WTC11 (cell line): ENCODE data around the gene IL1RAPL1. TPM values are rescaled to one million over a fixed set of nuclear protein-coding genes. Genes with fewer than 3 reads are reported as not detected.

Experiments used
- ATAC-seq: fragments of 200-7000 bp; cut with Tn5 transposase; 2 replicates; pipeline ENCODE4 v1.10.0; 2021; ENCODE audit warnings: mild to moderate bottlenecking, moderate library complexity
- CTCF ChIA-PET: fragments of 300-600 bp; sonication (Branson Sonifier 250); formaldehyde crosslinking; loops from one replicate; lab custom pipeline; 2021; ENCODE audit warnings: antibody characterized with exemption; lab: Charles Lee
- POLR2A ChIA-PET: fragments of 350-600 bp; sonication (Branson Sonifier 250); formaldehyde crosslinking; loops from one replicate; lab custom pipeline; 2021; ENCODE audit warnings: antibody characterized with exemption; lab: Charles Lee
- DNase-seq: peaks from one replicate; pipeline ENCODE4 v3.0.0; 2021; ENCODE audit warnings: low spot score
- H3K27ac Mint-ChIP-seq: 2 replicates; pipeline ENCODE4 v1.8.0; 2021; ENCODE audit warnings: mixed read lengths
- H3K27me3 Mint-ChIP-seq: 2 replicates; pipeline ENCODE4 v1.8.0; 2021; ENCODE audit warnings: low read depth, mild to moderate bottlenecking, moderate library complexity, mixed read lengths
- H3K36me3 Mint-ChIP-seq: 2 replicates; pipeline ENCODE4 v1.8.0; 2021; ENCODE audit warnings: mixed read lengths
- H3K4me1 Mint-ChIP-seq: 2 replicates; pipeline ENCODE4 v1.8.0; 2022; ENCODE audit warnings: mixed read lengths
- H3K4me3 Mint-ChIP-seq: 2 replicates; pipeline ENCODE4 v1.8.0; 2021; ENCODE audit warnings: mild to moderate bottlenecking, moderate library complexity, mixed read lengths
- H3K9me3 Mint-ChIP-seq: 2 replicates; pipeline ENCODE4 v1.8.0; 2021; ENCODE audit warnings: mixed read lengths
- CBFB ChIP-seq: sonication (generic); formaldehyde crosslinking; IDR thresholded peaks from 2 replicates; pipeline ENCODE4 v1.8.1; 2022; ENCODE audit warnings: mild to moderate bottlenecking, low read depth, missing genetic modification reagents
- CREB1 ChIP-seq: sonication (generic); formaldehyde crosslinking; IDR thresholded peaks from 2 replicates; pipeline ENCODE4 v1.8.0; 2023; ENCODE audit warnings: mild to moderate bottlenecking, missing genetic modification reagents
- ELF4 ChIP-seq: sonication (generic); formaldehyde crosslinking; IDR thresholded peaks from 2 replicates; pipeline ENCODE4 v1.8.1; 2022; ENCODE audit warnings: low read depth, mild to moderate bottlenecking, moderate library complexity, missing genetic modification reagents
- ETV6 ChIP-seq: sonication (generic); formaldehyde crosslinking; IDR thresholded peaks from 2 replicates; pipeline ENCODE4 v1.8.1; 2022; ENCODE audit warnings: mild to moderate bottlenecking, missing genetic modification reagents
- FOXJ3 ChIP-seq: sonication (generic); formaldehyde crosslinking; IDR thresholded peaks from 2 replicates; pipeline ENCODE4 v1.9.0; 2021; ENCODE audit warnings: missing genetic modification reagents, mild to moderate bottlenecking, borderline replicate concordance
- FOXK1 ChIP-seq: sonication (generic); formaldehyde crosslinking; IDR thresholded peaks from 2 replicates; pipeline ENCODE4 v1.8.0; 2022; ENCODE audit warnings: mild to moderate bottlenecking, moderate library complexity, missing genetic modification reagents
- HMGA2 ChIP-seq: fragments of 250-450 bp; sonication (Bioruptor Pico); IDR thresholded peaks from 2 replicates; pipeline ENCODE4 v1.4.0; 2021; ENCODE audit warnings: mild to moderate bottlenecking, moderate library complexity
- IRF2 ChIP-seq: sonication (generic); formaldehyde crosslinking; IDR thresholded peaks from 2 replicates; pipeline ENCODE4 v1.8.0; 2022; ENCODE audit warnings: low read depth, missing genetic modification reagents, borderline replicate concordance
- MXD4 ChIP-seq: fragments of 250-450 bp; sonication (Bioruptor Pico); IDR thresholded peaks from 2 replicates; pipeline ENCODE4 v1.8.0; 2021; ENCODE audit warnings: mild to moderate bottlenecking, moderate library complexity, borderline replicate concordance
- NFE2L1 ChIP-seq: sonication (generic); formaldehyde crosslinking; IDR thresholded peaks from 2 replicates; pipeline ENCODE4 v1.8.1; 2023; ENCODE audit warnings: missing genetic modification reagents
- RELA ChIP-seq: sonication (generic); formaldehyde crosslinking; IDR thresholded peaks from 2 replicates; pipeline ENCODE4 v1.8.1; 2022; ENCODE audit warnings: missing genetic modification reagents, mild to moderate bottlenecking, borderline replicate concordance
- SMAD3 ChIP-seq: sonication (generic); formaldehyde crosslinking; IDR thresholded peaks from 2 replicates; pipeline ENCODE4 v1.8.0; 2022; ENCODE audit warnings: missing genetic modification reagents, mild to moderate bottlenecking, borderline replicate concordance
- ZNF121 ChIP-seq: sonication (generic); formaldehyde crosslinking; IDR thresholded peaks from 2 replicates; pipeline ENCODE4 v1.8.0; 2023; ENCODE audit warnings: missing genetic modification reagents
- ZNF138 ChIP-seq: sonication (generic); formaldehyde crosslinking; conservative IDR thresholded peaks from 2 replicates; pipeline ENCODE4 v1.8.1; 2022; ENCODE audit warnings: mild to moderate bottlenecking, moderate library complexity, missing genetic modification reagents
- ZNF263 ChIP-seq: sonication (generic); formaldehyde crosslinking; IDR thresholded peaks from 2 replicates; pipeline ENCODE4 v1.8.1; 2022; ENCODE audit warnings: low read depth, mild to moderate bottlenecking, moderate library complexity, missing genetic modification reagents
- ZNF396 ChIP-seq: fragments of 250-450 bp; sonication (Bioruptor Pico); IDR thresholded peaks from 2 replicates; pipeline ENCODE4 v1.8.0; 2021; ENCODE audit warnings: mild to moderate bottlenecking, moderate library complexity, borderline replicate concordance
- total RNA-seq: library from RNA; stranded (reverse); gene quantifications from 3 replicates; pipeline ENCODE4 v1.2.3, GENCODE V29; 2021
- TF ChIP-seq, protein P1 (sequence below): sonication (generic); formaldehyde crosslinking; IDR thresholded peaks from 2 replicates; pipeline ENCODE4 v1.8.0; 2022; ENCODE audit warnings: mild to moderate bottlenecking, missing genetic modification reagents
- TF ChIP-seq, protein P2 (sequence below): fragments of 200-600 bp; IDR thresholded peaks from 2 replicates; pipeline ENCODE4 v1.8.0; 2022; ENCODE audit warnings: antibody characterized with exemption
- TF ChIP-seq, protein P3 (sequence below): sonication (generic); formaldehyde crosslinking; conservative IDR thresholded peaks from 2 replicates; pipeline ENCODE4 v1.8.1; 2022; ENCODE audit warnings: mild to moderate bottlenecking, missing genetic modification reagents
- TF ChIP-seq, protein P4 (sequence below): sonication (generic); formaldehyde crosslinking; IDR thresholded peaks from 2 replicates; pipeline ENCODE4 v1.8.0; 2023; ENCODE audit warnings: missing genetic modification reagents
- TF ChIP-seq, protein P5 (sequence below): sonication (generic); formaldehyde crosslinking; IDR thresholded peaks from 2 replicates; pipeline ENCODE4 v1.8.1; 2022; ENCODE audit warnings: missing genetic modification reagents, borderline replicate concordance
- TF ChIP-seq, protein P6 (sequence below): sonication (generic); formaldehyde crosslinking; IDR thresholded peaks from 2 replicates; pipeline ENCODE4 v1.8.1; 2023; ENCODE audit warnings: mild to moderate bottlenecking, missing genetic modification reagents, moderate library complexity

IL1RAPL1 gene
- total RNA-seq, 1 experiment from 2014 or later = 0.13 TPM

DNA sequence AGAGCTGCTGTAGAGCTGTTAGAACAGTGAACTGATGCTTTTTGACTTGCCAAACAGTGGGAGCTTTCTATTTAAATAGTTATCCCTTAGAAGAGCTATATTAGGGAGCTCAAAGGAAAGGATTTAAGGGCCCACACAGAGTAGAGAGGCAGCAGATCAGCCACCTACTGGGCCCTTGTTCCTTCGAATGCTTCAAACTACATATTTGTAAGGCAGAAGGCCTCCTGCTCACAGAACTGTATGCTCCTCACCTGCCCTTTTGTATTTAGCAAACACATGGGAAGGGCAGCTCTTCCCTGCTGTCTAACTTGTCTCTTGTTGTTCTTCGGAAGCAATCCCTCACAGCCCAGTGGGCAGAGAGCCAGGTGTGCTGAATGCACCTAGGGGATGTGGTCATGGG lies 38.0 kb downstream of the IL1RAPL1 start:
- TF ChIP-seq FOXK1 (CRISPR knock-in tag) = peak; percentile 33; the same call in 1 of the 2 replicates
- TF ChIP-seq, protein P1, sequence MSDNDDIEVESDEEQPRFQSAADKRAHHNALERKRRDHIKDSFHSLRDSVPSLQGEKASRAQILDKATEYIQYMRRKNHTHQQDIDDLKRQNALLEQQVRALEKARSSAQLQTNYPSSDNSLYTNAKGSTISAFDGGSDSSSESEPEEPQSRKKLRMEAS = no peak
- Mint-ChIP-seq H3K4me3 (no peak overlapping the region), H3K27ac (no peak overlapping the region), H3K4me1 (peaks cover 23% of the 10 kb centered on the region), H3K27me3 (peaks cover 97% of the 10 kb centered on the region), H3K9me3 (no peaks in the 10 kb centered on the region), H3K36me3 (no peaks in the 10 kb centered on the region)
- POLR2A ChIA-PET = no interaction called here
- peak; percentile 15 for DNase-seq
- CTCF ChIA-PET = interaction anchor here (0.8 to 1.6 kb wide), 2 partner anchors 34 to 854 kb away, joined by 4 to 6 read pairs; no protein-coding TSS in a partner anchor
- ATAC-seq = peak; percentile 99

DNA sequence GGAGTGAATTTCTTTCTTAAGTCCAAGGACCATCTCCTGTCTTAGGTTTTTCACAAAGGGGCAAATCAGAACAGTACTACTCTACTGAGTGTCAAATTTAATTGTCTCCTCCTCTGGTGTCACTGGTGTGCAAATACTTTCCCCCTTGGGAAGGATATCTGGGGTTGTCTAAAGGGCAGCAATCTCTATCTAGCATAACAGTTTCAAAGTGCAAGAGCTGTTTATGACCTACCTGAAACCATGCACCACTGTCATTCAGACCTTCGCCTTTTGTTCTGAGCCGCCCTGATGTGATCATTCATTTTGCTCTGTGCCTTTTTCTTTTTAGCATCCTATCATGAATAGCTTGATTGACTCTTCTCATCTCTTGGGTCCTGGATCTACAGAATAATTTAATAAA lies 39.3 kb downstream of the IL1RAPL1 start:
- ChIA-PET CTCF (no interaction called here), POLR2A (no interaction called here)
- DNase-seq (no peak), ATAC-seq (no peak)
- no peak overlapping the region for H3K4me3 Mint-ChIP-seq
- H3K9me3 Mint-ChIP-seq = no peaks in the 10 kb centered on the region
- peaks cover 94% of the 10 kb centered on the region for H3K27me3 Mint-ChIP-seq
- no peak for TF ChIP-seq RELA (CRISPR knock-in tag)
- no peak for TF ChIP-seq ETV6
- no peak for TF ChIP-seq ZNF138 (CRISPR knock-in tag)
- TF ChIP-seq ZNF396 (CRISPR knock-in tag) = no peak
- TF ChIP-seq CREB1 (CRISPR knock-in tag) = no peak
- no peak for TF ChIP-seq MXD4 (CRISPR knock-in tag)
- TF ChIP-seq, protein P2, sequence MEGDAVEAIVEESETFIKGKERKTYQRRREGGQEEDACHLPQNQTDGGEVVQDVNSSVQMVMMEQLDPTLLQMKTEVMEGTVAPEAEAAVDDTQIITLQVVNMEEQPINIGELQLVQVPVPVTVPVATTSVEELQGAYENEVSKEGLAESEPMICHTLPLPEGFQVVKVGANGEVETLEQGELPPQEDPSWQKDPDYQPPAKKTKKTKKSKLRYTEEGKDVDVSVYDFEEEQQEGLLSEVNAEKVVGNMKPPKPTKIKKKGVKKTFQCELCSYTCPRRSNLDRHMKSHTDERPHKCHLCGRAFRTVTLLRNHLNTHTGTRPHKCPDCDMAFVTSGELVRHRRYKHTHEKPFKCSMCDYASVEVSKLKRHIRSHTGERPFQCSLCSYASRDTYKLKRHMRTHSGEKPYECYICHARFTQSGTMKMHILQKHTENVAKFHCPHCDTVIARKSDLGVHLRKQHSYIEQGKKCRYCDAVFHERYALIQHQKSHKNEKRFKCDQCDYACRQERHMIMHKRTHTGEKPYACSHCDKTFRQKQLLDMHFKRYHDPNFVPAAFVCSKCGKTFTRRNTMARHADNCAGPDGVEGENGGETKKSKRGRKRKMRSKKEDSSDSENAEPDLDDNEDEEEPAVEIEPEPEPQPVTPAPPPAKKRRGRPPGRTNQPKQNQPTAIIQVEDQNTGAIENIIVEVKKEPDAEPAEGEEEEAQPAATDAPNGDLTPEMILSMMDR = no peak
- no peak for TF ChIP-seq CBFB (CRISPR knock-in tag)
- no peak for TF ChIP-seq NFE2L1 (CRISPR knock-in tag)
- TF ChIP-seq IRF2 (CRISPR knock-in tag) = no peak
- no peak for TF ChIP-seq ELF4 (CRISPR knock-in tag)
- no peak overlapping the region for H3K27ac Mint-ChIP-seq
- no peaks in the 10 kb centered on the region for H3K36me3 Mint-ChIP-seq
- peaks cover 23% of the 10 kb centered on the region for H3K4me1 Mint-ChIP-seq

DNA sequence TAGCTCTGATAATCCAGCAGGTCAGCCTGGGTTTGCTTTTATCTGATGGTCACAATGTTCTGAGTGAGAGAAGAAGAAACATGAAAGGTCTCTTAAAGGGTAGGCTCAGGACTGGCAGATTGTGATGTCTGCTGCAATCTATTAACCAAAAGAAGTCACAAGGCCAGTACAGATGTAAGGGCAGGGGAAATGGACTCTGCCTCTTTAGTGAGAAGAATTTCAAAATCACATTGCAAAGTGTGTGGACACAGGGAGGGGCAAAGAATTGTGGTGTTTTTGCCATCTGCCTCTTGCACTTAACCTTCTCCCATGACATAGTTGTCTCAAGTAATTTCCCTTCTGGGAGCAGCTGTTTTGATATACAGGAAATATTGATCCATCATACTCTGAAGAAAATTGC lies 40.9 kb downstream of the IL1RAPL1 start:
- POLR2A ChIA-PET = no interaction called here
- Mint-ChIP-seq H3K4me3 (no peak overlapping the region), H3K4me1 (peaks cover 23% of the 10 kb centered on the region), H3K27me3 (peaks cover 78% of the 10 kb centered on the region), H3K9me3 (no peaks in the 10 kb centered on the region), H3K27ac (no peak overlapping the region), H3K36me3 (no peaks in the 10 kb centered on the region)
- CTCF ChIA-PET = no interaction called here
- TF ChIP-seq, protein P3, sequence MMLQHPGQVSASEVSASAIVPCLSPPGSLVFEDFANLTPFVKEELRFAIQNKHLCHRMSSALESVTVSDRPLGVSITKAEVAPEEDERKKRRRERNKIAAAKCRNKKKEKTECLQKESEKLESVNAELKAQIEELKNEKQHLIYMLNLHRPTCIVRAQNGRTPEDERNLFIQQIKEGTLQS (CRISPR knock-in tag) = no peak
- no peak for TF ChIP-seq SMAD3 (CRISPR knock-in tag)
- no peak for TF ChIP-seq FOXJ3
- TF ChIP-seq ZNF263 = no peak
- TF ChIP-seq, protein P4, sequence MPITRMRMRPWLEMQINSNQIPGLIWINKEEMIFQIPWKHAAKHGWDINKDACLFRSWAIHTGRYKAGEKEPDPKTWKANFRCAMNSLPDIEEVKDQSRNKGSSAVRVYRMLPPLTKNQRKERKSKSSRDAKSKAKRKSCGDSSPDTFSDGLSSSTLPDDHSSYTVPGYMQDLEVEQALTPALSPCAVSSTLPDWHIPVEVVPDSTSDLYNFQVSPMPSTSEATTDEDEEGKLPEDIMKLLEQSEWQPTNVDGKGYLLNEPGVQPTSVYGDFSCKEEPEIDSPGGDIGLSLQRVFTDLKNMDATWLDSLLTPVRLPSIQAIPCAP (CRISPR knock-in tag) = no peak
- TF ChIP-seq, protein P5, sequence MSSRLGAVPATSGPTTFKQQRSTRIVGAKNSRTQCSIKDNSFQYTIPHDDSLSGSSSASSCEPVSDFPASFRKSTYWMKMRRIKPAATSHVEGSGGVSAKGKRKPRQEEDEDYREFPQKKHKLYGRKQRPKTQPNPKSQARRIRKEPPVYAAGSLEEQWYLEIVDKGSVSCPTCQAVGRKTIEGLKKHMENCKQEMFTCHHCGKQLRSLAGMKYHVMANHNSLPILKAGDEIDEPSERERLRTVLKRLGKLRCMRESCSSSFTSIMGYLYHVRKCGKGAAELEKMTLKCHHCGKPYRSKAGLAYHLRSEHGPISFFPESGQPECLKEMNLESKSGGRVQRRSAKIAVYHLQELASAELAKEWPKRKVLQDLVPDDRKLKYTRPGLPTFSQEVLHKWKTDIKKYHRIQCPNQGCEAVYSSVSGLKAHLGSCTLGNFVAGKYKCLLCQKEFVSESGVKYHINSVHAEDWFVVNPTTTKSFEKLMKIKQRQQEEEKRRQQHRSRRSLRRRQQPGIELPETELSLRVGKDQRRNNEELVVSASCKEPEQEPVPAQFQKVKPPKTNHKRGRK = no peak
- TF ChIP-seq HMGA2 (CRISPR knock-in tag) = no peak
- TF ChIP-seq, protein P6, sequence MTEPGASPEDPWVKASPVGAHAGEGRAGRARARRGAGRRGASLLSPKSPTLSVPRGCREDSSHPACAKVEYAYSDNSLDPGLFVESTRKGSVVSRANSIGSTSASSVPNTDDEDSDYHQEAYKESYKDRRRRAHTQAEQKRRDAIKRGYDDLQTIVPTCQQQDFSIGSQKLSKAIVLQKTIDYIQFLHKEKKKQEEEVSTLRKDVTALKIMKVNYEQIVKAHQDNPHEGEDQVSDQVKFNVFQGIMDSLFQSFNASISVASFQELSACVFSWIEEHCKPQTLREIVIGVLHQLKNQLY (CRISPR knock-in tag) = no peak
- TF ChIP-seq, protein P2 = no peak
- no peak for TF ChIP-seq ZNF121 (CRISPR knock-in tag)
- ATAC-seq (no peak), DNase-seq (no peak)
